ENCODE measurements around the gene HADHB.
"Not testable (repeated sequence)": the region's sequence is repeated elsewhere in the genome, so short reads cannot be mapped to it uniquely, and the experiment has no call there.

The HADHB gene

DNA sequence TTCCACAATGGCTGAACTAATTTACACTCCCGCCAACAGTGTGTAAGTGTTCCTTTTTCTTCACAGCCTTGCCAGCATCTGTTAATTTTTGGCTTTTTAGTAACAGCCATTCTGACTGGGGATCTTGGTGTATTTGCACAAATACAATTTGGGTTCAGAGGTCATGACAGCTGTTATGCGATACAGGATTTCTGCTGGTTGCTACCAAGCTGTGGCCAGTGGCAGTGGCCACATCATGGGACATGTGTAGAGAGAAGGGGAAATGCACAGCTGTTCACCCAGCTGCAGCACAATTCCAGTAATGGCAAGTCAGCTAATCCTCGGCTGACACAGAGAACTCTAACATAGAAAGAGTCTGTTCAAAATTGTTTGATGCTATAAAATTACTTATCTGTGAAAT lies 80.2 kb downstream of the HADHB start:
- H3K4me3 ChIP-seq (ENCODE audit: low read length), result no peak overlapping the region
- TF ChIP-seq, protein P1, sequence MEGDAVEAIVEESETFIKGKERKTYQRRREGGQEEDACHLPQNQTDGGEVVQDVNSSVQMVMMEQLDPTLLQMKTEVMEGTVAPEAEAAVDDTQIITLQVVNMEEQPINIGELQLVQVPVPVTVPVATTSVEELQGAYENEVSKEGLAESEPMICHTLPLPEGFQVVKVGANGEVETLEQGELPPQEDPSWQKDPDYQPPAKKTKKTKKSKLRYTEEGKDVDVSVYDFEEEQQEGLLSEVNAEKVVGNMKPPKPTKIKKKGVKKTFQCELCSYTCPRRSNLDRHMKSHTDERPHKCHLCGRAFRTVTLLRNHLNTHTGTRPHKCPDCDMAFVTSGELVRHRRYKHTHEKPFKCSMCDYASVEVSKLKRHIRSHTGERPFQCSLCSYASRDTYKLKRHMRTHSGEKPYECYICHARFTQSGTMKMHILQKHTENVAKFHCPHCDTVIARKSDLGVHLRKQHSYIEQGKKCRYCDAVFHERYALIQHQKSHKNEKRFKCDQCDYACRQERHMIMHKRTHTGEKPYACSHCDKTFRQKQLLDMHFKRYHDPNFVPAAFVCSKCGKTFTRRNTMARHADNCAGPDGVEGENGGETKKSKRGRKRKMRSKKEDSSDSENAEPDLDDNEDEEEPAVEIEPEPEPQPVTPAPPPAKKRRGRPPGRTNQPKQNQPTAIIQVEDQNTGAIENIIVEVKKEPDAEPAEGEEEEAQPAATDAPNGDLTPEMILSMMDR (IDR thresholded peaks at IDR 0.05; ENCODE audit: insufficient read depth, low read depth, low read length, missing control alignments), result no peak
- DNase-seq (ENCODE audit: low read depth), result no peak

DNA sequence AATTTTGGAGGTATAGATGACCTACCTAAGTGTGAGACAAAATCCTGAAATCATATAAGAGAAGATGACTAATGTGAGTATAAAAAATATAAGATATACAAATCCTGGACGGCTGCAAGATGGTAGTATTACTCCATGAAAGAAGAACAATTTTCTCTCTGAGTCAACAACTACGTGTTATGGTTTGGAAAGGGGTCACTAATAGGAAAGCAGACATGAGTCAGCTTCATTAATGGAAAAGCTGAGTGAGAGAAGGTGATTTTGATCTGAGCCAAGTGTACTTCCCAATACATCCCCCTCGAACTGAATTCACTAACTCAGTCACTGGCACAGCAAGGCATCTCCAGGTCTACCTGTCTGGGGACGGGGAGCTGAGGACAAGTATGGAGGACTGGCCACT lies 81.1 kb downstream of the HADHB start:
- no peak overlapping the region for H3K4me3 ChIP-seq (ENCODE audit: low read length)
- TF ChIP-seq, protein P1 (IDR thresholded peaks at IDR 0.05; ENCODE audit: insufficient read depth, low read depth, low read length, missing control alignments), result no peak
- peak; percentile 52 for DNase-seq (ENCODE audit: low read depth)

DNA sequence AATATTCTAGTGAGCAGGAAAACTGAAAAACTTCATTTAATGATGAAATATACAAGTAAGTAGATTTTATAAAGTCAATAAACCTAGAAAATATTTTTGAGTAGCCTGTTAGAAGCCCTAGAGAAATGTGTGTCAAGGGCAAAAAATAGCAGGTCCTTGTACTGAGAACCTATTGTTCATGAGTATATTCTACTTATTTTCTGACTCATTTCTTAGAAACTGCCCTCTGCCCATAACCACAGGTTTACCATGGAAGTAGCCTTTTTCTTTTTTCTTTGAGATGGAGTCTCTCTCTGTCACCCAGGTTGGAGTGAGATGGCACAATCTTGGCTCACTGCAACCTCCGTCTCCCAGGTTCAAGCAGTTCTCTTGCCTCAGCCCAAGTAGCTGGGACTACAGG lies 81.8 kb downstream of the HADHB start:
- no peak overlapping the region for H3K4me3 ChIP-seq (ENCODE audit: low read length)
- DNase-seq (ENCODE audit: low read depth), result no peak
- TF ChIP-seq, protein P1 (IDR thresholded peaks at IDR 0.05; ENCODE audit: insufficient read depth, low read depth, low read length, missing control alignments), result no peak

DNA sequence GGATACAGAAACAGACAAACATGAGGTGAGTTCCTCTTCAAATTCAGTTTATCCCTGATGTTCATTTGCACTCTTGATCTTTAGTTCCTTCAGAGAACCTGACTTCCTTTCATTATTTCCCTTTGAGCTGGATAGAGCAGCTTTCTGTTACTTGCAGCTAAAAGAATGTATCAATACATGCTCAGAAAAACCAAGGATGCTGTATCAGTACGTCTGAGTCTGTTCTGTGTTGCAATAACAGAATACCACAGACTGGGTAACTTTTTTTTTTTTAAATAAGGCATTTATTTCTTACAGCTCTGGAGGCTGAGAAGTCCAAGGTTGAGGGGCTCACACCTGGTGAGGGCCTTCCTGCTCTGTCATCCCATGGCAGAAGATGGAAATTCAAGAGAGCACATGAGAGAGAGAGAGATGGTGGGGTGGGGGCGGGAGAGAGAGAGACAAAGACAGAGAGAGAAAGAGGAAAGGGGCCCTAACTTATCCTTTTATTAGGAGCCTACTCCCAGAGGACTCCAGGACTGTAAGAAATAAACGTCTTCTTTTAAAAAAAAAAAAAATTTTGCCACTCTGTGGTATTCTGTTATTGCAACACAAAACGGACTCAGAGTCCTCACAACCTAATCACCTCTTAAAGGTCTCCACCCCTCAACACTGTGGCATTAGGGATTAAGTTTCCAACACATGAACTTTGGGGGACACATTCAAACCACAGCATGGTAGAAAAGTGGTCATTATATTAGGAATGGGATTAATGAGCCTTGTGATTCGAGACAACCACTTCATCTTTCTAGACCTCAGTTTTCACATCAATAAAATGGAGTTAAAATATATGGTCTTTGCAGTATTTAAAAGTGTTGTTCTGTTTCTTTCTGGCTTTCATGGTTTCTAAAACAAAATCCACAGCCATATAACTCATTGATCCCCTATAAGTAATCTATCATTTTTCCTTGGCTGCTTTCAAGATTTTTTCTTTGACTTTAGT lies 82.8 kb downstream of the HADHB start:
- TF ChIP-seq, protein P1 (IDR thresholded peaks at IDR 0.05; ENCODE audit: insufficient read depth, low read depth, low read length, missing control alignments), result no peak
- DNase-seq (ENCODE audit: low read depth), result no peak
- no peak overlapping the region for H3K4me3 ChIP-seq (ENCODE audit: low read length)

DNA sequence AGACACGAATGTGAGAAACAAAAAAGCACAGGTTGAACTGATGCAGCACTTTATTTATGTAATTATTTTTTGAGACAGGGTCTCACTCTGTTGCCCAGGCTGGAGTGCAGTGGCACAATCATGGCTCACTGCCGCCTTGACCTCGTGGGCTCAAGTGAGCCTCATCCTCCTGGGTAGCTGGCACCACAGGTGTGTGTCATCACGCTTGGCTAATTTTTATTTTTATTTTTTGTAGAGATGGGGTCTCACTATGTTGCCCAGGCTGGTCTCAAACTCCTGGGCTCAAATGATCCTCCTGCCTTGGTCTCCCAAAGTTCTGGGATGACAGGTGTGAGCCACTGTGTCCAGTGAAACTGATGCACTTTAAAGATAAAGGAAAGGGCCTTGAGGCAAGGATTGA lies 84.3 kb downstream of the HADHB start:
- H3K4me3 ChIP-seq (ENCODE audit: low read length); DNase-seq (ENCODE audit: low read depth): not testable (repeated sequence)

DNA sequence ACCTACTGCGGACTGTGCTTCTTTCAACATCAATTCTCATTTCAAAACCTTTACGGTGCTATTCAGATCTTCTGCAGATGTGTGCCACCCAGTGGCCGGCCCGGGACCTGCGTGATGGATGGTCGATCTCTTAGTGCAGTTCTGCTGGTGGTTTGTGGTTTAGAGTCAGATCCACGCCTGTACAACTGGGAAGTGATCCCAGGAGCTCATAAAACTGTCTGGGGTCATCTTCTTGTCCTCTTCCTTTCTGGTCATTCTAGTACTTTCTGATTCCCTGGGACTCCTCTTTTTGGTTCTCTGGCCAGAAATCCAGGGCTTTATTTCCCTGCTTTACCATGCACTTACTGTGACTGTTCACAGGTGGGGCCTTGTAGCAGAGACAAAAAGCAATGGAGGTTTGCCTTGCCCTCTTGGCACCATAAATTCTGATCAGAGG lies 85.4 kb downstream of the HADHB start:
- no peak overlapping the region for H3K4me3 ChIP-seq (ENCODE audit: low read length)
- DNase-seq (ENCODE audit: low read depth), result peak; percentile 83
- TF ChIP-seq, protein P1 (IDR thresholded peaks at IDR 0.05; ENCODE audit: insufficient read depth, low read depth, low read length, missing control alignments), result peak; percentile 96

DNA sequence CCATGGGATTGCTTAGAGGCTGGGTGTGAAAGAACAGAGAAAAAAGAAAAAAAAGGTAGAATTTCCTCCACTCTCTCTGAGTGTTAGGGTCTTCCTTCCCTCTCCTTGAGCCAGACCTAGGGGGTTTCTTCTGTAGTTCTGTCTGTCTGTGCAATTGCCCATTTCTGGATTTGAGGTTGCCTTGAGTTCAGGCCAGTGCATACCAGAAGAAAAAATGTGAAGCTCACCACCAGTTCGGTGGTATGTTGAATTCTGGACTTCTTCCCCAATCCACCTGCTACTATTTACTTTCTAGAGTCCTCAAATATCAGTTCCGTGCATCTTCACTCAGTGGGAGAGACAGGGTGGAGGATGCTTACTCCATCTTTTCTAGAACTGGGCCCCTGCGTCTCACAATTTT lies 85.9 kb downstream of the HADHB start:
- TF ChIP-seq, protein P1 (IDR thresholded peaks at IDR 0.05; ENCODE audit: insufficient read depth, low read depth, low read length, missing control alignments), result no peak
- H3K4me3 ChIP-seq (ENCODE audit: low read length), result no peak overlapping the region
- no peak for DNase-seq (ENCODE audit: low read depth)

DNA sequence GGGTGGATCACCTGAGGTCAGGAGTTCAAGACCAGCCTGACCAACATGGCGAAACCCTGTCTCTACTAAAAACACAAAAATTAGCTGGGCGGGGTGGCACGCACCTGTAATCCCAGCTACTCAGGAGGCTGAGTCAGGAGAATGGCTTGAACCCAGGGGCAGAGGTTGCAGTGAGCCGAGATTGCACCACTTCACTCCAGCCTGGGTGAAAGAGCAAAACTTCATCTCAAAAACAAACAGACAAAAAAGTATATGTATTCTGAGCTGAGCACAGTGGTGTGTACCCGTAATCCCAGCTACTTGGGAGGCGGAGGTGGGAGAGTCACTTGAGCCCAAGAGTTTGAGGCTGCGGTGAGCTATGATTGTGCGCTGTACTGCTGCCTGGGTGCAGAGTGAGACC lies 86.6 kb downstream of the HADHB start:
- DNase-seq (ENCODE audit: low read depth); H3K4me3 ChIP-seq (ENCODE audit: low read length): not testable (repeated sequence)

Measured in epithelial cell of esophagus (primary cell).